Measurements from ENCODE around the gene REL.

REL gene

GRCh38 chr2:60964651-60965498 lies 83.5 kb downstream of the REL start:
- no peak for DNase-seq (ENCODE audit: low read depth in 2 of 2)

GRCh38 chr2:60965499-60965785 lies 84.1 kb downstream of the REL start:
- DNase-seq (ENCODE audit: low read depth in 2 of 2) = no peak

- DNase-seq (ENCODE audit: low read depth in 2 of 2) = no peak
Observed at GRCh38 chr2:60966507-60967405, 85.4 kb downstream of the REL start.

- no peak for DNase-seq (ENCODE audit: low read depth in 2 of 2)
Observed at GRCh38 chr2:60972889-60973656, 91.7 kb downstream of the REL start.

GRCh38 chr2:60973705-60974104 lies 92.3 kb downstream of the REL start:
- no peak for DNase-seq (ENCODE audit: low read depth in 2 of 2)

GRCh38 chr2:60974652-60975051 lies 93.3 kb downstream of the REL start:
- no peak for DNase-seq (ENCODE audit: low read depth in 2 of 2)
